Gastroesophageal sphincter (tissue), 3 donors: ENCODE data around the gene FAM180A.

ENCODE experiments used
- POLR2A ChIP-seq, 2 donors: fragments of 450-650 bp; IDR thresholded peaks; one replicate each; pipeline ENCODE4 v1.6.1; 2017; ENCODE audit warnings: antibody characterized with exemption in 2 of 2, mild to moderate bottlenecking in 2 of 2, moderate library complexity in 1 of 2
- TF ChIP-seq, protein P1 (sequence below), 4 experiments: fragments of 200-600 bp in 2 of 4; fragments of 450-650 bp in 2 of 4; sonication (generic) in 1 of 4; IDR thresholded peaks; one replicate each; pipeline ENCODE4 v1.5.1; 2017 to 2019; ENCODE audit warnings: antibody characterized with exemption in 4 of 4, mild to moderate bottlenecking in 2 of 4, moderate library complexity in 2 of 4

DNA sequence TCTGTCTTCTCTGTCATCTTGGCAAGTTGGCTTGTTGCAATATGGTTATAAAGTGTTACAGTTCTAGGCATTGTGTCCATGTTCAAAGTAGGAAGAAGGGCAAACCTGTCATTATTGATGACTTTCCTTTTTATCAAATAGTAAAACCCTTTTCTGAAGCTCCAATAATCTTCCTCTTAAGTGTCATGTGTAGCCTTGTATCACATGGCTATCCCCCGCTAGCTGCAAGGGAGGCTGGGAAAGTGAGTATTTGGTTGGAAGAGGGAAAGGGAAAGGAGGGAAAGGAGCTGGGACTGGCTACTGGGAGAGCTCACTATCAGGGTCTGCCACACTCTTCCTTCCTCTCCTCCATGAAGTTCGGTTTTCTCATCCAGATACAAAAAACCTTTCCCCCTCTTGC is 45.2 kb upstream of the FAM180A start:
- TF ChIP-seq, protein P1, sequence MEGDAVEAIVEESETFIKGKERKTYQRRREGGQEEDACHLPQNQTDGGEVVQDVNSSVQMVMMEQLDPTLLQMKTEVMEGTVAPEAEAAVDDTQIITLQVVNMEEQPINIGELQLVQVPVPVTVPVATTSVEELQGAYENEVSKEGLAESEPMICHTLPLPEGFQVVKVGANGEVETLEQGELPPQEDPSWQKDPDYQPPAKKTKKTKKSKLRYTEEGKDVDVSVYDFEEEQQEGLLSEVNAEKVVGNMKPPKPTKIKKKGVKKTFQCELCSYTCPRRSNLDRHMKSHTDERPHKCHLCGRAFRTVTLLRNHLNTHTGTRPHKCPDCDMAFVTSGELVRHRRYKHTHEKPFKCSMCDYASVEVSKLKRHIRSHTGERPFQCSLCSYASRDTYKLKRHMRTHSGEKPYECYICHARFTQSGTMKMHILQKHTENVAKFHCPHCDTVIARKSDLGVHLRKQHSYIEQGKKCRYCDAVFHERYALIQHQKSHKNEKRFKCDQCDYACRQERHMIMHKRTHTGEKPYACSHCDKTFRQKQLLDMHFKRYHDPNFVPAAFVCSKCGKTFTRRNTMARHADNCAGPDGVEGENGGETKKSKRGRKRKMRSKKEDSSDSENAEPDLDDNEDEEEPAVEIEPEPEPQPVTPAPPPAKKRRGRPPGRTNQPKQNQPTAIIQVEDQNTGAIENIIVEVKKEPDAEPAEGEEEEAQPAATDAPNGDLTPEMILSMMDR (IDR thresholded peaks at IDR 0.05), result no peak
- no peak for TF ChIP-seq POLR2A (IDR thresholded peaks at IDR 0.05)
